ENCODE measurements around the gene IFT22. TPM values are rescaled to one million over a fixed set of nuclear protein-coding genes. Genes with fewer than 3 reads are reported as not detected.
"Not testable (repeated sequence)": the region's sequence is repeated elsewhere in the genome, so short reads cannot be mapped to it uniquely, and the experiment has no call there.

The IFT22 gene
- total RNA-seq, 2 experiments from 2014 or later, result 2.7 to 3.3 TPM

GRCh38 chr7:101352920-101353308, 31.3 kb upstream of the IFT22 start:
- H3K4me3 Mint-ChIP-seq, result no peak overlapping the region
- no peak overlapping the region for H3K4me3 ChIP-seq (ENCODE audit: low read length)
- DNase-seq, result no peak
- H3K27ac ChIP-seq (ENCODE audit: low read depth in 1 of 2, low read length in 2 of 2), result no peak overlapping the region
- no peaks in the 10 kb centered on the region for H3K9me3 Mint-ChIP-seq
- H3K4me1 ChIP-seq (ENCODE audit: insufficient read depth, low read length), result no peaks in the 10 kb centered on the region
- peaks cover 28% of the 10 kb centered on the region for H3K27me3 Mint-ChIP-seq
- no peaks in the 10 kb centered on the region for H3K36me3 ChIP-seq (ENCODE audit: insufficient read depth, low read length)
- no peak for TF ChIP-seq CTCF (IDR thresholded peaks at IDR 0.05)
- no peak for ATAC-seq (ENCODE audit: poor library complexity)
- ChIA-PET POLR2A (no interaction called here), CTCF (no interaction called here)
- no peaks in the 10 kb centered on the region for H3K9me3 ChIP-seq (ENCODE audit: control insufficient read depth in 1 of 2, insufficient read depth in 1 of 2, low read length in 2 of 2)
- intact Hi-C loops (cut with DNase I, micrococcal nuclease), result no loop called here
- H3K27ac Mint-ChIP-seq, result no peak overlapping the region
- no peaks in the 10 kb centered on the region for H3K36me3 Mint-ChIP-seq (ENCODE audit: low read depth)
- peaks cover 2 to 4% of the 10 kb centered on the region in 2 experiments for H3K27me3 ChIP-seq (ENCODE audit: control insufficient read depth in 1 of 2, insufficient read depth in 2 of 2, low read length in 2 of 2)
- H3K4me1 Mint-ChIP-seq (ENCODE audit: low read depth), result no peaks in the 10 kb centered on the region

- H3K36me3 Mint-ChIP-seq (ENCODE audit: low read depth); ATAC-seq (ENCODE audit: poor library complexity); H3K36me3 ChIP-seq (ENCODE audit: insufficient read depth, low read length); H3K9me3 Mint-ChIP-seq; H3K27ac ChIP-seq (ENCODE audit: low read depth in 1 of 2, low read length in 2 of 2); H3K4me1 ChIP-seq (ENCODE audit: insufficient read depth, low read length); DNase-seq; CTCF ChIA-PET; H3K9me3 ChIP-seq (ENCODE audit: control insufficient read depth in 1 of 2, insufficient read depth in 1 of 2, low read length in 2 of 2); H3K4me3 Mint-ChIP-seq; H3K4me1 Mint-ChIP-seq (ENCODE audit: low read depth); H3K4me3 ChIP-seq (ENCODE audit: low read length); intact Hi-C loops (cut with DNase I, micrococcal nuclease); H3K27me3 ChIP-seq (ENCODE audit: control insufficient read depth in 1 of 2, insufficient read depth in 2 of 2, low read length in 2 of 2); H3K27ac Mint-ChIP-seq; POLR2A ChIA-PET: not testable (repeated sequence)
- H3K27me3 Mint-ChIP-seq, result peaks cover 17% of the 10 kb centered on the region
These were observed 27.7 kb upstream of the IFT22 start for GRCh38 chr7:101349300-101349699.

- intact Hi-C loops (cut with DNase I, micrococcal nuclease); ATAC-seq (ENCODE audit: poor library complexity); H3K27ac ChIP-seq (ENCODE audit: low read depth in 1 of 2, low read length in 2 of 2); H3K4me1 ChIP-seq (ENCODE audit: insufficient read depth, low read length); H3K4me3 ChIP-seq (ENCODE audit: low read length); DNase-seq; H3K9me3 ChIP-seq (ENCODE audit: control insufficient read depth in 1 of 2, insufficient read depth in 1 of 2, low read length in 2 of 2); H3K36me3 Mint-ChIP-seq (ENCODE audit: low read depth); H3K27ac Mint-ChIP-seq; H3K27me3 ChIP-seq (ENCODE audit: control insufficient read depth in 1 of 2, insufficient read depth in 2 of 2, low read length in 2 of 2); POLR2A ChIA-PET; H3K4me3 Mint-ChIP-seq; H3K36me3 ChIP-seq (ENCODE audit: insufficient read depth, low read length); H3K4me1 Mint-ChIP-seq (ENCODE audit: low read depth); H3K9me3 Mint-ChIP-seq; CTCF ChIA-PET: not testable (repeated sequence)
- H3K27me3 Mint-ChIP-seq, result peaks cover 17% of the 10 kb centered on the region
These were observed 26.9 kb upstream of the IFT22 start for GRCh38 chr7:101348456-101349067.

- H3K4me3 ChIP-seq (ENCODE audit: low read length), result no peak overlapping the region
- no peak for DNase-seq
- CTCF ChIA-PET, result no interaction called here
These were observed 25.9 kb upstream of the IFT22 start for GRCh38 chr7:101347477-101347876.

More at GRCh38 chr7:101347477-101347876, 25.9 kb upstream of the IFT22 start:
- no peaks in the 10 kb centered on the region for H3K9me3 Mint-ChIP-seq
- peaks cover 0 to 2% of the 10 kb centered on the region in 2 experiments for H3K27me3 ChIP-seq (ENCODE audit: control insufficient read depth in 1 of 2, insufficient read depth in 2 of 2, low read length in 2 of 2)
- H3K27me3 Mint-ChIP-seq, result peaks cover 16% of the 10 kb centered on the region
- POLR2A ChIA-PET, result no interaction called here
- H3K9me3 ChIP-seq (ENCODE audit: control insufficient read depth in 1 of 2, insufficient read depth in 1 of 2, low read length in 2 of 2), result no peaks in the 10 kb centered on the region
- H3K4me3 Mint-ChIP-seq, result no peak overlapping the region
- no peak overlapping the region for H3K27ac ChIP-seq (ENCODE audit: low read depth in 1 of 2, low read length in 2 of 2)
- H3K27ac Mint-ChIP-seq, result no peak overlapping the region
- H3K4me1 Mint-ChIP-seq (ENCODE audit: low read depth), result no peaks in the 10 kb centered on the region
- intact Hi-C loops (cut with DNase I, micrococcal nuclease), result no loop called here
- no peak for ATAC-seq (ENCODE audit: poor library complexity)
- no peaks in the 10 kb centered on the region for H3K36me3 ChIP-seq (ENCODE audit: insufficient read depth, low read length)
- no peaks in the 10 kb centered on the region for H3K4me1 ChIP-seq (ENCODE audit: insufficient read depth, low read length)
- no peak for TF ChIP-seq CTCF (IDR thresholded peaks at IDR 0.05)
- no peaks in the 10 kb centered on the region for H3K36me3 Mint-ChIP-seq (ENCODE audit: low read depth)

Measured in CD4-positive, alpha-beta T cell (primary cell).